Stimulated activated CD8-positive, alpha-beta memory T cell treated with anti-CD3 and anti-CD28 coated beads, Interleukin-2, amount 100 ng/mL, for 1 hour (primary cell): ENCODE data around the gene COL28A1.
"Not testable (repeated sequence)": the region's sequence is repeated elsewhere in the genome, so short reads cannot be mapped to it uniquely, and the experiment has no call there.

Source experiments
- DNase-seq, 2 donors: peaks; one replicate each; pipeline ENCODE4 v3.0.0-alpha.2; 2020; ENCODE audit warnings: low read depth in 2 of 2

Gene COL28A1

DNA sequence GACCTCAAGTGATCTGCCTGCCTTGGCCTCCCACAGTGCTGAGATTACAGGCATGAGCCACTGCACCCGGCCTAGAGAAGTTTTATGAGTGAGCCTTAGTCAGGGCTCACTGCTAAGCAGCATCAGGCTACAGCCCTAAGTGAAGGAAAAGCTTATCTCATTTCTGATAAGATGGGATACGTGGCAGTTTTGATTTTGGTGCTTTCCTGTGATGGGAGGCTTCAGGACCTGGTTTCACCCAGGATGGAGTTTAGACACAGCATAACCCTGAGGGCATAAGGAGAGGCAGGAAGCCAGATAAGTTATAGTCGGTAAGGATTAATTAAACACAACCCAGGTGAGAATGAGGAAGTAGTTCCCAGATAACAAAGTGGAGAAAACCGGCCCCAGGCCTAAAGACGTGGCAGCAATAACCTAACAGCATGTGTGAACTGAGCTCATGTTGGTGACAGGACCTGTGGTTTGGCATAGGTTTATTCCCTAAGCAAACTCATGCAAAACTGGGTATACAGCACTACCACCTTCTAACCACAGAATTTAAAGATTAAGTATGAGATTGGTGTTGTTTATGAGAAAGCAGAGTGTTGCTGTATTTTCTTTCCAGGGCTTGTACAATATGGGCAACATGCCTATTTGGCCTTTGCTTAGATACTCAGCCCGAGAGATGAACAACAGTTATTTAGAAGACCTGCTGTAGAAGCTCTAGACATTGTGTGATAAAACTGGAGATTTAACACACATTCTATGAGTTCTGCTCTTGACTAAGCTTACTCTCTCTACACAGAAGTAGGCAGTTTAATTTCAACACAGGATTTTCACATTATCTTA, 119.4 kb downstream of the COL28A1 start:
- DNase-seq: no peak

DNA sequence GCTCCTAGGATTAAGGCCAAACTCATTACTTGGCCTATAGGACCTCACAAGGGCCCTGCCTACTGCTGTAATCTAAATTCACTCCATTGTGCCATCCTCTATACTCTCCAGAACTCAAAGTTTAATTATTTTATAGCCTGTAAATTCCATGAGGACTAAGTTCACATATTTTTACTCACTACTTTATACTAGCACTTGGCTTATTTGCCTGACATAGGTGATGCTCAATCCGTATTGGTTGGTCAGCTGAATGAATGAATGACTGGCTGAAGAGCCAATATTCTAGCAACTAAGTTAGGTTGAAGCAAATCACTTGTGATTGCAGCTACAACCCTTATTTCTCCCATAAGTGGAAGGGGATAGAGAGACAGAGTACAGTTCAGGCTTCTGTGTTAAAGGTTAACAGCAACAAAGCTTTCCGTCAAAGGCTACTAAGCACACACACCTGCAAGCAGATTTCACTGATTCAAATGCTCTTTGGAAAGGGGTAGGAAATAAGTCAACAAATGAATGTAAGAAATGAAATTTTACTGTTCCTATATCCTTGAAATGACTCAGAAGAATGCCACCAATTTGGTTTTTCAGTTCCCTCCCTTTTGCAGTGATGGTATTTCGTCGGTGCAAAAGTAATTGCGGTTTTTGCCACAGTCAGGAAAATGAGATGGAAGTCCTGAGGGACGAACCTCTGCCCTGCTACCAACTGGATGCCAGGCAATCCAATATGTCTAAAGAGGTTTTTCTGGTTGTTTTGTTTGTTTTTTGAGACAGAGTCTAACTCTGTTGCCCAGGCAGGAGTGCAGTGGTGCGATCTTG, 120.7 kb downstream of the COL28A1 start:
- no peak for DNase-seq

GRCh38 chr7:7408001-7408770, 127.5 kb downstream of the COL28A1 start:
- DNase-seq: no peak

GRCh38 chr7:7405461-7405860, 130.2 kb downstream of the COL28A1 start:
- DNase-seq: no peak

DNA sequence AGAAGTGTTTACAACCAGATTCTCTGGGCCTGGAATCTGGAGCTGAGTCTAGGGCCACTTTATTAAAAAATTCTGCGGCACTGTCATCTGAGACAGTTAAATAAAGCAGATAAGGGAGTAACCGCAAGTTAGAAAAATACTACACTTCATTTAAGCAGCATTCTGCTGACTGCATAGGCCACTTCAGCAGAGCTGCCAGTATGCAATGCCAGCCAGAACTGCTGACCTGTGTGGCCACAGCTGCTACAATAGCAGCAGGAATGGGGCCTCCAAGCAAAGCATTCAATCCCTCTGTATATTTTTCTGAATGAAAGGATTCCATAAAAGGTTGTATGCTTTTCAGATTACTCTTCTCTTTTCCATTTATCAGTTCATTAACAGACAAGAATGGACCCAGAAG, 136.0 kb downstream of the COL28A1 start:
- DNase-seq: no peak

GRCh38 chr7:7395785-7396184, 139.9 kb downstream of the COL28A1 start:
- DNase-seq: no peak

- not testable (repeated sequence) for DNase-seq
Observed at GRCh38 chr7:7388164-7388563, 147.5 kb downstream of the COL28A1 start.

- DNase-seq: no peak
Observed at GRCh38 chr7:7385421-7385820, 150.3 kb downstream of the COL28A1 start.

- no peak for DNase-seq
Observed at GRCh38 chr7:7384228-7384627, 151.4 kb downstream of the COL28A1 start.

DNA sequence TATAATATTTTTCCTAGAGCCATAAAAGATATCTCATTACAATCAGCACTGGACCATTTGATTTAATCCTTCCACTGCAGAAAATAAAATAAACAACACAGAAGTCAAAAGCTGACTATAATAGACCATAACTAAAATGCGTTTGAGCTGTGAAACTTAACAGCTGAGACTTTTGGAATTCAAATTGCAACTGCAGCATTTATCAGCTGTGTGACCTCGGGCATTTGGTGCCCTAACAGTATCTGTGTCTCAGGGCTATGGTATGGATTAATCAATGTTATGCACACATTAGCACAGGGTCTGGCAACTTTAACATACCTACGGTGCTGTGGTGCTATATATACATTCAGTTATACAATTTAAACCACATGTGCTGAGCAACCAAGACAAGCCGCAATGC, 160.1 kb downstream of the COL28A1 start:
- DNase-seq: no peak

DNA sequence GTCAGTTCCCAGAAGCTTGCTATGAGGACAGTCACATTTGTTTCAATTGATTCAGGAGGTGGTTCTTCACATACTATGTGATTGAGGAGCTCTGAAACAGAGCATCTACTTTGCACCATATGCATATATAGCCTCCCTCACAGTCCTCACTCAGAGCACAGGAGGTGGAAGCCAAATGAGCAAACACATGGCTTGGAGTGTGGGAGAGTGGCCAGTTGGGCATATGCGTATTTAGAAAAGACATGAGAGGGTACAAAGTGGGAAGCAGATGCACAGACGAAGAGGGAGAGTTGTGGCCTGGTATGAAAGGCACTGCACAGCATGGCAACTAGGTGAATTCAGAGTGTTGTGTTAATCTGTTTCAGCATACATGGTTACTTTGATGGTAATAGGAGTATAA, 165.6 kb downstream of the COL28A1 start:
- DNase-seq: no peak

GRCh38 chr7:7369134-7369533, 166.5 kb downstream of the COL28A1 start:
- no peak for DNase-seq

- no peak for DNase-seq
Observed at GRCh38 chr7:7354674-7355073, 181.0 kb downstream of the COL28A1 start.

DNA sequence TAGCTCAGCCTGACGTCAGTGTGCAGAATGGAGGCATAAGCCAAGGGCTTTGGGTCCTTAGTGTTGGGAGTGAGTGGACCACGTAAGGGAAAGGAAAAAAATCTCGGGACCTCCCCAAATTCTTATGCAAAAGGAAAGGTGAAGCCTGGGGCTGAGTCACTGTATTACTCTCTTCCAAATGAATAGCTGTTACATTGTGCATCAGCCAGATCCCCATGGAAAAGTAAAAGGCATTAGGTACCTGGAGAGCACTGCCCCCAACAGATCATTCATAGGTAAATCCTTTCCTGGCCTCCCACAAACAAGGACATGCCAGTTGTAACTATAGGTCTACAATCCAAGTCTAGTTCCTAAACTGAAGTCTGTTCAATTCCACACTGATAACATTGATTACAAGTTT, 182.8 kb downstream of the COL28A1 start:
- DNase-seq: no peak

DNA sequence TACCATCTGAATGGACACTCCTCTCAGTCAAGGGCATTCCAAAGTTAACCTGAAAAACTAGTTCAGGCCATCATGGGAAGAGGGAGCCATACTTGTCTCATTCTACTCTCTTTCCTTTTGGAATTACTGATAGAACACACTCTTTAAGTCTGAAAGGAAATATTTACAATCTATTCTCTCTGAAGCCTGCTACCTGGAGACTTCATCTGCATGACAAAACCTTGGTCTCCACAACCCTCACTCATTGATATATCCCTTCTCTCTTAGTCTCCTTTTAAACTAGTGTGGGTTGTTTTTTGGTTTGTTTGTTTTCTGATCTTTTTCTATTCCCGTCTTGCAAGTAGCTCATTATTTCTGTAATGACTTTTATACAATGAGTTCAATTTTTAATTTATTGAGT, 183.8 kb downstream of the COL28A1 start:
- DNase-seq: no peak

DNA sequence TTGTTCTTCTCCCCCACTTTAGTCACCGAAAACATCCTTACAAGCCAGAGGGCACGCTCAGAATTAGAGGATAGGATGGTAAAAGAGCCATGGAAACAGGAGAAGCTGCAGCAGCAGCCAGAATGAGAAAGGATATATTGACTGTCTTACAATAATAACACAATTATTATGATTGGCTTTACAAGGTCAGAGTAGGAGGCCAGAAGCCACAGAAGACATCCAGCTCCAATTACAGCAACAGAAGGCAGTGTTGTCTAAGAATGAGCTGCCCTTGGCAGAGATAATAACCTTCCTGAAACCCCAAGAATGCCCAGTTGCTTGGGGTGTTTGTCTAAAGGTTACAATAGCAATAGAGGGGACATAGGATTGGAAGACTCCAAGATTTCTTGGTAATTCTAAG, 184.5 kb downstream of the COL28A1 start:
- DNase-seq: no peak

- DNase-seq: no peak
Observed at GRCh38 chr7:7349156-7349555, 186.5 kb downstream of the COL28A1 start.

DNA sequence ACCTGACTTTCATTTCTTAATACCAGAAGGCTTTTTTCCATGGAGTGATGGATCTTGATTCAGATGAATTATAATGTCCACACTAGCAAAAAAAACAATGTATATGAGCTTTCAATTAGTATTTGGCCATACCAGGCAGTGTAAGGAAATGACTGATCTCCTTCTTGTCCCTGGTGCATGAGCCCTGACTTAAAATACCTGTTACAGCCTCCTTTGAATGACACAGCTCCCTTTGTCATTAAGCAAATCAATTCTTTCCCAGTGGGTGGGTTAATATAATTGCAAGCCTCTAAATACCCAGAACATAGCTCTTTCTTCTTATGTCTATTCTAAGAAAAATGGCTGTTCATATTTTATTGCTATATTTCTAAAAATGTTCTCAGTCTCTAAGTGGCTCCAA, 188.6 kb downstream of the COL28A1 start:
- DNase-seq: no peak

DNA sequence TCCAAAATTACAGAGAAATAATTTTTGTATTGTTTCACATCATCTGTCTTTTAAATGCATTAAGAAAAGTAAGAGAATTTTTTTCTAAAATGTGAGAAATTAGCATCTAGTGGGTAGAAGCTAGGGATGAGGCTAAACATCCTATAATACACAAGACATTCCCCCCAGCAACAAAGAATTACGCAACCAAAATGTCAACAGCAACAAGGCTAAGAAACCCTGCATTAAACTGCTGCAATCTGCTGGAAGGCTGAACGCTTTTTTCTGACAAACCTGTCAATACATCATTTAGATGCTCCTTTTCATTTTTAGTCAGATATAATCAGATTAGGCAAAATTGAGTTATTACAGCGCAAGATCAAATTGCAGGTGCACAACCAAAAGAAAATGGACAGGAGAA, 191.1 kb downstream of the COL28A1 start:
- DNase-seq: no peak

- DNase-seq: no peak
Observed at GRCh38 chr7:7335909-7336308, 199.8 kb downstream of the COL28A1 start.

- no peak for DNase-seq
Observed at GRCh38 chr7:7335215-7335614, 200.5 kb downstream of the COL28A1 start.

DNA sequence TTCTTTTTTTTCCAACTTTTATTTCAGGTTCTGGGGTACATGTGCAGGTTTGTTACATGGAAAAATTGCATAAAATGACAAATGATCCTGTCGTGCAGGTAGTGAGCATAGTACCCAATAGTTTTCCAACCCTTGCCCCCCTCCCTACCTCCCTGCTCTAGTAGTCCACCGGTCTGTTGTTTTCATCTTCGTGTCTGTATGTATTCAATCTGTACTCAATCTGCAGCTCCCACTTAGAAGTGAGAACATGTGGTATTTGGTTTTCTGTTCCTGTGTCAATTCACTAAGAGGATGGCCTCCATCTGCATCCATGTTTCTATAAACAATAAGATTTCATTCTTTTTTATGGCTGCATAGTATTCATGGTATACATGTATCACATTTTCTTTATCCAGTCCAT, 202.1 kb downstream of the COL28A1 start:
- no peak for DNase-seq
